GM04503 (cell line): ENCODE data around the gene ZNF891.

ENCODE experiments used
- DNase-seq: peaks from one replicate; pipeline ENCODE4 v3.0.0-alpha.2; 2012; ENCODE audit warnings: low read depth

Gene ZNF891

DNA sequence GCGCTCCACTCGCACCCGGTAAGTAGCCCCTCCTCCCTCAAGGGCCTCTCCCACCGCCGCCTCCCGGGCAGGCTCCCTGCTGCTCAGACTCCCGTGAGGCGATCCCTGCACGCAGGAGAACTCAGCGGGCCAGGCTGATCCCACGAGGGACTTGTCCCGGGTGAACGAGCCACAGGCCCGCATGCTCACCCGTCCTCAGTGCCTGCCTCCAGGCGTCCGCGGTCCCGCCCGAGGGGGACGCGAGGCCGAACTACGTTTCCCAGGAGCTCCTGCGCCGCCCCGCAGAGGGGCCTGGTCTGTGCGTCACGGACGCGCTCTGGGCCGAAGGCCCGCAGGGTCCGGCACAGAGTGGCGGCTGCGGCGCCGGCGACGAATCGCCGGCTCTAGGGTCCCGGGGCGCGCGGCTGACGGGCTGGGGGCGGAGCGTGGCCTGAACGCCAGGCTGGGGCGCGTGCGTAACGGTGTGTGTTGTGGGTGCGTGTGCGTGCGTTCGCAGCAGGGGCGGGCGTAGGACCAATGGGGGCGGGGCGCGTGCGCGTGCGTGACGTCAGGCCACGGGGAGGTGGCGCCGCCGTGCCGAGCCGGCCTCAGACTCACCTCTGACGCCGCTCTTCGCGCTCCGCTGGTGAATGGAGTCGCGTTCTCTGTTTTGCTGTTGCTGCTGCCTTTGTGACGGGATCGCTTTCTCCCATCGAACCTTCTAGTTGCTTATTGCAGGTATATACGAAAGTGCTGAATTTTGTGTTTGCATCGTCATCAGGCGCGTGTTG, at the start of gene ZNF891, which contains the start of gene ZNF10:
TSS of gene ZNF891 (minus strand) at position 237 of the 770 bp plus-strand sequence. CDS start 8,356 bp downstream, outside the sequence.
TSS of gene ZNF10 (plus strand) at position 590 of the 770 bp plus-strand sequence. CDS start 13,866 bp downstream, outside the sequence.
- DNase-seq: peak; percentile 72

DNA sequence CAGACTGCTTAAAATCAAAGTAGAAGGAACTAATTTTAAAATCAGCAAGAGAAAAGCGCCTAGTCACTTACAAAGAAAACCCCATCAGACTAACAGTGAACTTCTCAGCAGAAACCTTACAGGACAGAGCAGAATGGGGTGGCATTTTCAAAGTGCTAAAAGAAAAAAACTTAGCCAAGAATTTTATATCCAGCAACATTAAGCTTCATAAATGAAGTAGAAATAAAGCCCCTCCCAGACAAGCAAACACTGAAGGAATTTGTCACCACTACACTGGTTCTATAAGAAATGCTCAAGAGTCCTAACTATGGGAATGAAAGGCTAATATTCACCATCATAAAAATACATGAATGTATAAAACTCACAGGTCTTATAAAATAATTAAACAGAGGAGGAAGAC, 44.8 kb upstream of the ZNF891 start:
- DNase-seq: no peak

DNA sequence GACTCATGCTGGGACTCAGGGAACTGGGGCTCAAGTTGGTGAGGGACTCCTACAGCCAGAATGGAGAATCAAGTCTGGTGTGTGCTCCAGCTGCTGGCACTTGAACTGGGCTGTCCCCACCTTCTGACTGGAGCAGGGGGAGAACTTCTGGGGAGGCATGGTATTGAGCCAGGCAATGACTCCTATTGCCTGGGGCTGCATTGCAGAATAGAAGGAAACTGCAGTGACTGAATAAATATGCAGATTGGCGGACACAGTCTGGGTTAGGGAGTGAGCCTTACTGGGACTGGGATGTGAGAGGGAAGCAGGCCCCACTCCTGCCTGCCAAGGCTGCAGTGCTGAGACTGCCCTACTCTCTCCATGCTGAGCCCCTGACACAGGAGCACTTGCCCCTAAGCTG, 42.4 kb upstream of the ZNF891 start:
- no peak for DNase-seq

DNA sequence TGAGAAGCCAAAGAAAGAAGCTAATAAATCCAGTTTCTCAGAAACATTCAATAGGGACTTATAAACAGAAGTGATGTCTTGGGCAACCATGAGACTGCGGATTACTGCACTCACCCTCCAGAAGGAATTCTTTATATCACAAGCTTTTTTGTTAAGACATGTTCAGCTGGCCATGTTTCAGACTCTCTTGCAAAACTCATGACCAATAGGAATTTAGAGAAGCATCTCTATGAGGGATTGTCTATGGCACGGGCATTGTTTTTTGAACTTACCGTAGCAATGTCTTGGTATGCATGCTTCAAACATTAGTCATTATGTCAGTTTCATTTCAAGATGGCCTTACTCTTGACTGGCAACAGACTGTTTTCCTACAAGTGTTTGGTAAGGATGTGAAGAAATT, 35.7 kb upstream of the ZNF891 start:
- no peak for DNase-seq

DNA sequence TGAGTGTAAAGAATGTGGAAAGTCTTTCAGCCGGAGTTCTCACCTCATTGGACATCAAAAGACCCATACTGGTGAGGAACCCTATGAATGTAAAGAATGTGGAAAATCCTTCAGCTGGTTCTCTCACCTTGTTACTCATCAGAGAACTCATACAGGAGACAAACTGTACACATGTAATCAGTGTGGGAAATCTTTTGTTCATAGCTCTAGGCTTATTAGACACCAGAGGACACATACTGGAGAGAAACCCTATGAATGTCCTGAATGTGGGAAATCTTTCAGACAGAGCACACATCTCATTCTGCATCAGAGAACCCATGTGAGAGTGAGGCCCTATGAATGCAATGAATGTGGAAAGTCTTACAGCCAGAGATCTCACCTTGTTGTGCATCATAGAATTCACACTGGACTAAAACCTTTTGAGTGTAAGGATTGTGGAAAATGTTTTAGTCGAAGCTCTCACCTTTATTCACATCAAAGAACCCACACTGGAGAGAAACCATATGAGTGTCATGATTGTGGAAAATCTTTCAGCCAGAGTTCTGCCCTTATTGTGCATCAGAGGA, 26.1 kb upstream of the ZNF891 start:
- peak; percentile 0 for DNase-seq

DNA sequence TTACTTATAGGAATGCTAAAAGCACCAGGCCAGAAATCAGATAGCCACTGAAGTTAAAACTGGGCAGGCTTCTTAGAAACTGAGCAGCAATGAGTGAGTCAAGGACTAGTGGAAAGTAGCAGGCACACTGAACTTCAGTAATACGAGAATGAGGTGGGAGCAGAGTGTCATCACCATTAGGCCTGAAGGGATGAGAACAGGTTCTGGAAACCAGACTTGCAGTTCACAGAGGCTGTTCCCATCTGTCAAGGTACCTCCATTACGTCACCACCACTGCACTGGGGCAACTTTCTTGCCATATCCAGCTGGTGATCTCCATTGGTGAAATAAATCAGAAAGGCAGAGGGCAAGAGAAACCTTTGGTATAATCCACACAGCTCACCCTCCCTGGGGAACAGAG, 15.9 kb upstream of the ZNF891 start:
- no peak for DNase-seq

DNA sequence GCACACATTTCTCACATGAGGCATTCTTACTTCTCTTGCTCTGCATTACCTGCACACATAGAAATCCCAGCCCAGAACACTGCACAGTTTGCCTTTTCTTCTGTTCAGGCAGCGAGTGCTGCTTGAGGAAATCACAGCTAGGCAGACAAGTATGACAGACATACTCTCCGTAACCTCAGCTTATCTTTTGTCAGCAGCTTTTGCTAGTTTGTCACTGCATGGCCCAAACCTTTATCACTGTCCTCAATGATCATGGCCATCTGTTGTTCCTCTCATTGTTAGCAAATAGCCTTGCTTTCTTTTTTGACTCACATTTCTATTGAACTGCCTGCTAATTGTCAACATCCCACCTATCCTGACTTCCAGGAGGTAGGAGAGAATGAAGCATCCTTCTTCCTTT, 5.7 kb upstream of the ZNF891 start:
- no peak for DNase-seq

DNA sequence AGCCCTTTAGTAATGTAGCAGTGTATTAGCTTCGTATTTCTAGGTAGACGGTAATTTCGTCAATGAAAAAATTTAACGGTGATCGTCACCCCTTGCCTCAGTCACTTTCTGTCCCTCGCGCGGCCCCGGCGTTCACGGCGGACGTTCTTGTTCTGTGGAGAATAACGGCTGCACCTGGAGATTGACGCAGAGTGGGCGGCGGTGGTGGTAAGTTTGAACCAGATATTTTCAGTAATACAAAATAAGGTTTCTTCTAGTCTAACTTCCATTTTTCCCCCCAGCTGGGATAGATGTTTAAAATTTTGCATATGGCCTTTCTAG, 694 bp upstream of the ZNF891 start:
- no peak for DNase-seq

DNA sequence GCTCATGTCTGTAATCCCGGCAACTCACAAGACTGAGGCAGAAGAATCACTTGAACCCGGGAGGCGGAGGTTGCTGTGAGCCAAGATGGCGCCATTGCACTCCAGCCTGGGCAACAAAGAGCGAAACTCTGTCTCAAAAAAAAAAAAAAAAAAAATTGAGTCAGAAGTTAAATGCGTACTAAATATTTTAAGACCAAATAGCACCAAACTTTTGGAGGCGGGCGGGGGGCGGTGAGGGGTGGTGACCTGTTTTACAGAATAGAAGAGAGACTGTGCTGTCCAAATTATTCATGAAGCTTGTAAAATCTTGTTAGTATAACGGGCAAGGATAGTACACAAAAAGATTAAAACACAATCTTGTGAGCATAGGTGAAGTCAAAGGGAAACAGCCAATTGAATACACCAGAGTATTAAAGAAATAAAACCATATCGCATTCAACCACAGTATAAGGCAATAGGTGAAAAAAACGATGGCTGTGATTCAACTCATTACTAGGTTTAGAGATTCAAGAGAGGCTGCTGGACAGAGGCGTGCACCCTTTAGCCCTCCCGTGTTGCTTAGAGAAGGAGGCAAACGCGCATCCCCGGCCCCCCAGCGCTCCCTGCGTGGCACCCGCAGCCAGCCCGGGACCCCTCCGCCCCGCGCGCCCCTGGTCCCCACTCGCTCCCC, 571 bp downstream of the ZNF891 start:
- no peak for DNase-seq

DNA sequence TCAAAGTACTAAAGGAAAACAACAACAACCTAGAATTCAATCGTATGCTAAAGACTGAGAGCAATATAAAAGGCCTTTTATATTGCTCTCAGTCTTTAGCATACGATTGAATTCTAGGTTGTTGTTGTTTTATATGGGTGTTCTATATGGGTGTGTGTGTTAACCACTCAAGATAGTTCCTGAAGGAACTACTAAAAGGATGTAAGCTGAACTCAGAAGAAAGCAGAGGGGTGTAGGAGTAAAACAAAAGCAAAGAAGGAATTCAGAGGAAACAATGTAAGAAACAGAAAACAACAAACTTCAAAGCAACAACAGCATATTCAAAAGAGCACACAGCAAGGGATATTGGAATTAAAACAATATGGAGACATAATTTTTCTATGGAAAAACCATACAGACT, 5.4 kb downstream of the ZNF891 start:
- no peak for DNase-seq

DNA sequence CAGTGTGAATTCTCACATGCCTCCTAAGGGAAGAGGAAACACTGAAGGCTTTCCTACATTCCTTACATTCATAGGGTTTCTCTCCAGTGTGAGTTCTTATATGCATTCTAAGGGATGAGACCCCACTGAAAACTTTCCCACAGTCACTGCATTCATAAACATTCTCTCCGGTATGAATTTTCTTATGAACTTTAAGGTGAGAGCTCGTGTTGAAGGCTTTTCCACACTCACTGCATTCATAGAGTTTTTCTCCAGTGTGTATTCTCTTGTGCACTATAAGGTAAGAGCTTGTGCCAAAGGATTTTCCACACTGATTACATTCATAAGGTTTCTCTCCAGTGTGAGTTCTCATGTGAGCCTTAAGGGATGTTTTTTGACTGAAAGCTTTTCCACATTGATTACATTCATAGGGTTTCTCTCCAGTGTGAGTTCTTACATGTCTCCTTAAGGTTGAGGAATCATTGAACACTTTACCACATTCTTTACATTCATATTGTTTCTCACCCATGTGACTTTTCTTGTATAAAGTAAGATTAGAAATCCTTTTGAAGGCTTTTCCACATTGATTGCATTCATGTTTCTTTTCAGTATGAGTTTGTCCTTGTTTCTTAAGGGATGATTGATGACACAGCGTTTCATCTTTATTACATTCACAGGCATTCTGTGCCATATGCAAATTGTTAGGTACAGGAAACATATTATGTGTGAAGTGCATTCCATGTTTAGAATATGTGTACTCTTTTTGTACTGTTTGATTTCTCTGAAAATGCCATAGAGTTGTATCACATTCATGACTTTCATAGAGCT, 9.5 kb downstream of the ZNF891 start:
- DNase-seq: no peak

DNA sequence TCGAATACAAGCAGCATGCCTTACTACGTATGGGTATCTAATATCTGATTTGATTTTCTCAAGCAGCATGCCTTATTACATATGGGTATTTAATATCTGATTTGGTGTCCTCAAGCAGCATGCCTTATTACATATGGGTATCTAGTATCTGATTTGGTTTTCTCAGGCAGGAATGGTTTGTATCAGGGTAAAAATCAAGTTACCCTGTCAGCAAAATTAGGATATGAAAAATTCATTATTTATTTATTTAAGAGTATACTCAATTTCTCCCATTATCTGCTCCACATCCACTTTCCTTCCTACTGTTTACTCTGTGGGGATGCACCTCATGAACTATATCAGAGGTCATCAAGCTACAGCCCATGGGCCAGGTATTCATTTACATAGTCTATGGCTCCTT, 21.9 kb downstream of the ZNF891 start:
- no peak for DNase-seq

DNA sequence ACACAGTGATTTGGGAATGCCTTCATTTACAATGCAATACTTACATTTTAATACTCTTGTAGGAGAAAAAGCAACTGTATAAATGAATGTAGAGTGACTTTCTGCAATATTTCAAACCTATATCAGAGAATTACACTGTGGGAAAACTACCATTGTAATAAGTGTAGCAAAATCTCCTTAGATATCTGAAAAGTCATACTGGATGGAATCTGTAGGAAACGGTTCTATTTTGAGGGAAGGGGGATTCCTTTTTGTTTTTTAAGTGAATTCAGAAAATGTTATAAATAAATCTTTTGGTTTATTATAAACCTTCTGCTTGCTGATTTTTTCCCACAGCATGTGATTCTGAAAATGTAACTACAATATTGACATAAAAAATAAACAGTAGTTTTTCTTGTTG, 23.0 kb downstream of the ZNF891 start:
- DNase-seq: no peak

DNA sequence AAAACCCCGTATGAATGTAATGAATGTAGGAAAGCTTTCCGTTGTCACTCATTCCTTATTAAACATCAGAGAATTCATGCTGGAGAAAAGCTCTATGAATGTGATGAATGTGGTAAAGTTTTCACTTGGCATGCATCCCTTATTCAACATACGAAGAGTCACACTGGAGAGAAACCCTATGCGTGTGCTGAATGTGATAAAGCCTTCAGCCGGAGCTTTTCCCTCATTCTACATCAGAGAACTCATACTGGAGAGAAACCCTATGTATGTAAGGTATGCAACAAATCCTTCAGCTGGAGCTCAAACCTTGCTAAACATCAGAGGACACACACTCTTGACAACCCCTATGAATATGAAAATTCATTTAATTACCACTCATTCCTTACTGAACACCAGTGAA, 23.8 kb downstream of the ZNF891 start:
- no peak for DNase-seq

DNA sequence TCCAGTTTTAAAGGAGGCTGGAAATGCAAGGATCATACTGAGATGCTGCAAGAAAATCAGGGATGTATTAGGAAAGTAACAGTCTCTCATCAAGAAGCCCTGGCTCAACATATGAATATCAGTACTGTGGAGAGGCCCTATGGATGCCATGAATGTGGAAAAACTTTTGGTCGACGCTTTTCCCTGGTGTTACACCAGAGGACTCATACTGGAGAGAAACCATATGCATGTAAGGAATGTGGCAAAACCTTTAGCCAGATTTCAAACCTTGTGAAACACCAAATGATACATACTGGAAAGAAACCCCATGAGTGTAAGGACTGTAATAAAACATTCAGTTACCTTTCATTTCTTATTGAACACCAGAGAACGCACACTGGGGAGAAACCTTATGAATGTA, 24.5 kb downstream of the ZNF891 start:
- no peak for DNase-seq

DNA sequence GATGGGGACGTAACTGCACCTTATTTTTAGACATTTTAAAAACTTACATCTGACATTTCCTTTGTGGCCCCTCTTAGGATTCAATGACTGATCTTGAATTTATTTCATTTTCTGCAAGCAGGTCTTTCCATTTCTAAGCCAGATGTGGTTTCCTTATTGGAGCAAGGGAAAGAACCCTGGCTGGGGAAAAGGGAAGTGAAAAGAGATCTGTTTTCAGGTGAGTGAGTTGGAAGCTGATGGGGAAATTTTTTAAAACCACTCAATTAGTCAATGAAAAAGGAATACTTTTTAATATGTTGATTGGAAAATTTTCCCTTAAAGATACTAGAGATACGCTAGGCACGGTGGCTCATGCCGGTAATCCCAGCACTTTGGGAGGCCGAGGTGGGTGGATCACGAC, 46.7 kb downstream of the ZNF891 start:
- no peak for DNase-seq

DNA sequence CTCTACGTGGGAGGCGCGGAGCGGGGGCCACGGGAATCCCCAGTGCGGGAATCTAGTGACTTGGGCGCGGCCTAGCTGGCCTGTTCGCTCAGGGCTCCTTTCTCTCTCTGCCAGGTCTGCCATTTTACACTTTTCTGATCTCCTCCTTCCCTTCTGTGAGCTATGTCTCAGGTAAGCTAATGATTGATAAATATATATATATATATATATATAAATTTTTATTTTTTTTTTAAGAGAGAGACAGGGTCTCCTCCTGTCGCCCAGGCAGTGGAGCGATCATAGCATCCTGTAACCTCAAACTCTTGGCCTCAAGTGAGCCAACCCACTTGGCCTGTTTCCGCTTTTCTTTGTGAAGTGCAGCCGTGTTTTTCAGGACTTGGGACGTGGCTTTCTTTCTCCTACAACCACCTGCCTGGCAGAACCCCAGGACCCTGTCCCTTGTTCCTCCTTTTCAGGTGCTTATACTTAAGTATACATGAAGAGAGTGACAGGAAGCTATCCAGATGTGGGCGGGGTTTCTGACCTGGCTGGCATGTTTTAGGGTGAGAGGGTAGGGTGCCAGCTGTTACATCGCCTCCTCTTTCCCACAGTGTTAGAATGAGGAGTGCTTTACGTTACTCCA, 48.8 kb downstream of the ZNF891 start:
- no peak for DNase-seq

DNA sequence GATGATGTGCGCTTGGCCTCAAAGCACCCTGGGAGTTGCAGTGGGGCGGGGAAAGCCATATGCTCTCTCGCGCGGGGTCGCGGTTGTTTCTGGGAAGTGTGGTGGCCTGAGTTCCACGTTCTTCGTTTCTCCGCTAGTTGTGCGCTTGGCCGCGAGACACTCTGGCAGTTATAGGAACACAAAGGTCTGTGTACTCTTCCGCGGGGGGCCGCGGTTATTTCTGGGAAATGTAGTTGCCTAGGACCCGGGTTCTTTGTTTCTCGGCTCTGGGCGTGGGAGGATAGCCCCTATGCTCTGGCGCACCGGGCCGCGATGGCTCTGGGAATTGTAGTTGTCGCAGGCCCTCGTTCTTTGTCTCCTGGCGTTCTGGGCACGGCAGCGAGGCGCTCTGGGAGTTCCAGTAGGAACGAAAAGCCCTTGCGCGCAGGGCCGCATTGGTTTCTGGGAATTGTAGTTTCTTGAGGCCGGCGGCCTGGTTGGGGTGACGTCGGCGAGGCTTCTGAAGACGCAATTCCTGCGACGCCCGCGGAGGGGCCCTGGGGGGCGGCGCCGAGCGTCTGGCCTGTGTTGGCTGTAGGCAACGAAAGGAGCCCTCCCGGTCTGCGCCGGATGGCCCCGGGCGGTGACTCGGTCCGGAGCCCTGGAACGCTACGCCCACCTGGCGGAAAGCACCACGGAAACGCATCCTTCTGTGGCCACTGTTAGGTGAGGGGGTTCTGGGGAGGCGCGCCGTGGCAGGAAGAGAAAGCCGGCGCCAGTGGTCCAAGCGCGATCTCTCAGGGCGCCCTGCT, 49.5 kb downstream of the ZNF891 start, which contains the start of gene ZNF140:
TSS of gene ZNF140 (plus strand) at position 556 of the 791 bp plus-strand sequence. CDS start 398 bp downstream, outside the sequence.
- peak; percentile 81 for DNase-seq

DNA sequence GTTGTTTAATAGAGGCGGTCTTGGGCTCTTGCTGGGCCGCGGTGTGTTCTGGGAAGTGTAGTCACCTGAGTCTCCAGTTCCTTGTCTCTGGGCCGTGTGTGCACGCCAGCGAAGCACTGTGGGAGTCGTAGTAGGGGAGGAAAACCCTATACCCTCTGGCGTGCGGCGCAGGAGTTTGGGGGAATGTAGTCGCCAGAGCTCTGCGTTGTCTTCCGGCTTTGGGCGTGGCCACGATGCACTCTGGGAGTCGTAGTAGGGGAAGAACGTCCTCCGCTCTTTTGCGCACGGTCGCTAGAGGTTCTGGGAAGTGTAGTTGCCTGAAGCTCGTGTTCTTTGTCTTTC, 50.1 kb downstream of the ZNF891 start:
- DNase-seq: peak; percentile 97

DNA sequence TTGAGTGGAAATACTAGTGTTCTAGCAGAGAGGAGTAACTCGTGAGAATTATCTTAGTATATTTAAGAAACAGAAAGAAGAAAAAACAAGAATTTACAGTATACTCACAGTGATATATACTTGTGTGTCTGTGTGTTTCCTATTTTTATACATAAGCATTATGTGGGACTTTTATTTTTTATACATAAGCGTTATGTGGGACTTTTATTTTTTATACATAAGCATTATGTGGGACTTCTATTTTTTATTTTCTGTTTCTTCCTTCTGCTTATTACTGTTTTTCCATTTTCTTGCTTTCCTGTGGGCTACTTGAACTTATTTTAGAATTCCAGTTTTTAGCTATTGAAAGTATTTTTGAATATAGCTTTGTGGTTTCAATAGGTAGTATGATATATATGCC, 56.2 kb downstream of the ZNF891 start:
- DNase-seq: no peak

DNA sequence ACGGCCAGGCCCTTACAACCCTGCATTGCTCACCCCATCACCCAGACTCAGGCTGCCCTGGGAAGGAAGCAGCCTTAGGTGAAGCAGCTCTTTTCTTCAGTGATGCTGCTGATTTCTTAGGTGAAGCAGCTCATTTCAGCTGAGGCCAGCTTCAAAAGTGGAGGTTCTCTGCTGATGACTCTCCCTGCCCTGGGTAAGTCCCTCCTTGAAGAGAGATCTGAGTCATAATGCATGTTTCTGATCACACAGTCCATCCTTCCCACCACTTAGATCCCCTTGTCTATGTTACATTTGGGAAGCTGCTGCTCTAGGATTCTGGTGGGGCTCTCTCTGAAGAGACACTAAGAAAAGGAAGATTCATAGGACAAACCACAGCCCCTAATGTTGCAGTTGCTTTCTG, 66.5 kb downstream of the ZNF891 start:
- no peak for DNase-seq
